KG1 (cell line): Measurements from ENCODE around the gene GPR158.

Source experiments
- DNase-seq: peaks from one replicate; lab custom pipeline; 2025; lab: John Stamatoyannopoulos, UW

GPR158 gene

DNA sequence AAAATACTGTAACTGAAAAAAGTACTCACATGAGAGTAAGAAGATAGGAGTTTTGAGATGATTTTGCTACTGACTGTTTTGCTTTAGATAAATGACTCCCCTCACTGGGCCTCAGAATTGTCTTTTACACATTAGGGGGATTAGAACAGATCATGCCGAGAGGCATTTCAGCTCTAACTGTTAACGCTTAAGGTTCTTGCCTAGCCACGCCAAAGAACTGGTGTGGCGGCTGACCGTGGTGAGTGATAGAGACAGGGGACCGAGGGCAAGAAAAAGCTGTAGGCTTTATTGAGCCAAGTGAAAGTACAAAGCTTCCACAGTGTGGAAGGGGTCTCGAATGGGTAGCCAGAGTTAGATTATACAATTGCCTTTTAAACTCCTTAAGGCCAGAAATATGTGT lies 390.8 kb downstream of the GPR158 start:
- DNase-seq, result no peak

DNA sequence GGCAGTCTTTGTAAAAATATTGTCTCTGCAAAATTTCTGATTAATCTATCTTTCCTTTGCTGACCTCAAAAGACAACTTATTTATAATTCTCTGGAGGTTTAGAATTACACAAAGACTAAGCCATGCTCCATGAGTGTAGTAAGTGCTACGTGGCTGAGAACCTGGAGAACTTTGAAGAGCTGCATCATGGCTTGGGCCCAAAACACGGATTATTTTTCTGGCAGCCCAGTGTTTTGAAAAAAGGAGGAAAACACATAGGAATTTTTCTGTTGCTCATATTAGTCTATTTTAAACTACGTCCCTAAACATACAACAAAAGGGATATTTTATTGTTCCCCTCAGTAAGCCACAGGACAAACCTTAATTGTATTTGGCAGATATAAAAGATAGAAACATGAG lies 398.5 kb downstream of the GPR158 start:
- DNase-seq, result no peak

DNA sequence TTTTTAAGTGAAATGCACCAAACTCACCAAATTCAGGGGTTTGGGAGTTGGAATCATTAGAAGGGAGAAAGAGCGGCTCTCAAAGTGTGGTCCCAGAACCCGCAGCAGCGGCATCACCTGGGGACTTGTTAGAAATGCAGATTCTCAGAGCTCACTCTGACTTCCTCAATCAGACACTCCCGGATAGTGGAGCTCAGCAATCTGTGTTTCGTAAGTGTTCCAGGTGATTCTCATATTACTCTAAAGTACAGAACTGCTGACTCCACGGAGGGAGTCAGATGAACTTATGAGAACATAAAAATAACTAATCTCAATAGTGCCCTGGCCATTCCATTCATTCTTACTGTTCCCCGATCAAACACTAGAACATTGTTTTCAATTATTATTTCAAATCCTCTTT lies 400.5 kb downstream of the GPR158 start:
- no peak for DNase-seq

DNA sequence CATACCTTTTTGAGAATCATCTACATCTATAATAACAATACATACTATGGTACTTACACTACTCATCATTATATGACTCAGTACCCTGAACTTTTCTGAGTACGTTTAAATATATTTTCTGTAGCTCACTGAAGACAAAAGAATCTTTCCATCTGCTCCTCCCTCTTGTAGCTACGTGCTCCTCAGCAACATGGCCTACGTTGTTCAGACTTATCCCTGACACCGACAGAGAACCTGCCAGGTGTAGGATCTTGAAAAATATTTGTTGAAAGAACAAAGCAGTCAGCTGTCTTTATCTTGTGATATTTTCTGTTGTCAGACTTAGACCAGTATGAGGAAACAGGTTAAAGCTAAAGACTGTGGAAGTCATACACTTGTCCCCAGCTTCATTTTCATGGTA lies 403.3 kb downstream of the GPR158 start:
- DNase-seq, result no peak

DNA sequence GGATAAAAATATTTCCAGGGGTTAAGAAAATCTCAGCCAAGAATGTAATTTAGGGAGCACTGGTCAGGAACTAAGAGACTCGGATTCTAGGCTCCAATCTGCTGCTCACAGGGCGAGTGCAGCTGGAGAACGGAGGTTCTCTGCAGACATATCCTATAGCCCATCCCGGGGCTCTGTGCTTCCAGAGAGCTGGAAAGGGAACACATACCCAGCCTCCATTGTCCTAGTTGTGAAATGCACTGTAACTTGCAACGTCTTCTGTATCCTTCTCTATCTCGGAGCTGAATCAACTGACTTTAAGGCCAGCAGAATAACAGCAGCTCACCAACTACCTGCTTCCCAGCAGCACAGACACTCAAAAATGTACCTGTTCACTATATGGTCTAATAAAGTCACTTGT lies 408.2 kb downstream of the GPR158 start:
- no peak for DNase-seq

DNA sequence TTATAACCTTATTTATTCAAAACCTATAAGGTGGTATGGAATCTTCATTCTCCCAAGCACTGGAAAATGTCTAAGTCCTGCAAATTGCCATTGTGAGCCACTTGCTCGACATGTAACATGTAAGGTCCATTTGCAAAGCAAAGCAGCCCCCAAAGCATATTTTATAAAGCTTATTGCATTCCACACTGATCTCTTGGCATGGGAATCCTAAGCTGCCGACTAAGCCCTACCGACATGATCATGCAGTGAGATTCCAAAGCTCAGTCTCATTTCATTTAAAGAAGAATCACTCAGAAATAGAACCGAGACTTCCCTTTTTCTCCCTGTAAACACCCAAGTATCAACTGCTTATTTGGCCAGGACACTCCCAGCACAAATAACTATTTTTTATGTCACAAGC lies 425.9 kb downstream of the GPR158 start:
- DNase-seq, result no peak

DNA sequence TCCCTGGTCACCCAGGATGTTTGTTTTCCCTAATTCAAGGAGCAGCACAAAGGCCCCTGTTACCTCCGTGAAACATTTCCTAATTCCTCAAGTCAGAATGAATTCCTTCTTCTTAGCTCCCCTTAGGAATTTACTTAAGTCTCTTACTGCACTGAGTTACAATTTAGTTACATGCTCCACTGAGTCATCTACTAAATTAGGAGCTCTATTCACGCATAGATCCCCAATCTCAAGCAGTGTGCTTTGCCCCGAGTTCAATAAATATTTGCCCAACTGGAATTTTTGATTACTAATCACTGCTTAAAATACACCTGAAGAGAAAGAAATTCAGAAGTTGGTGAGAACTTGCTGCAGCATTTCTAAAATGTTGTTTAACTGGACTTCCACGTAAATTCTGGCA lies 429.8 kb downstream of the GPR158 start:
- no peak for DNase-seq

DNA sequence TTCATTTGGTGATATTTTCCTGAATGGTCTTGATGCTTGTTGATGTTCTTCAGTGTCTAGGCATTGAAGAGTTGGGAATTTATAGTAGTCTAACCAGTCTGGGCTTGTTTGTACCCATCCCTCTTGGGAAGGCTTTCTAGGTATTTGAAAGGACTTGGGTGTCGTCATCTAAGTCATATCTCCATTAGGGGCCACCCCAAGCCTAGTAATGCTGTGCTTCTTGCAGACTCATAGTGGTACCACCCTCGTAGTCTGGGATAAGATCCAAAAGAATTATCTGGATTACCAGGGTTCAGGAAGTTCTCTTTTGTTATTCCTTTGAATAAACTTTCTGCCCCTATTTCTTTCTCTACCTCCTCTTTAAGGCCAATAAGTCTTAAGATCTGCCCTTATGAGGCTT lies 439.9 kb downstream of the GPR158 start:
- DNase-seq, result no peak

DNA sequence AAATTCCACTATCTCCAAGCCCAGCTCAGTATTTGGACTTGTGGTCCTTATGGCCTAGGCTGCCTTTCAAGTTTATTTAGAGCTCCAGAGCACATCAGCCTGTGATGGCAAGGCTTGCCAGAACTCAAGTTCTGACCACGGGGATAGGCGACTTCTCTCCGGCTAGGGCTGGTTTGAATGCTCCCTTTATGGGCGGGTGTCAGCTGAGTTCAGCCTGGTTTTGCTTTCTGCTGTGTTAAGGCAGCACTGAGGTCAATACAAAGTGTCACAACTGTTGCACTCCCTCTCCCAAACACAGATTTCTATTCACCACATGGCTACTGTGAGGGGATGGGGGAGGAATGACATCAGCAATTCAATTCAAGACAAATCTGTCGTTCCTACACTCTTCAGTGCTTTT lies 441.1 kb downstream of the GPR158 start:
- DNase-seq, result no peak

DNA sequence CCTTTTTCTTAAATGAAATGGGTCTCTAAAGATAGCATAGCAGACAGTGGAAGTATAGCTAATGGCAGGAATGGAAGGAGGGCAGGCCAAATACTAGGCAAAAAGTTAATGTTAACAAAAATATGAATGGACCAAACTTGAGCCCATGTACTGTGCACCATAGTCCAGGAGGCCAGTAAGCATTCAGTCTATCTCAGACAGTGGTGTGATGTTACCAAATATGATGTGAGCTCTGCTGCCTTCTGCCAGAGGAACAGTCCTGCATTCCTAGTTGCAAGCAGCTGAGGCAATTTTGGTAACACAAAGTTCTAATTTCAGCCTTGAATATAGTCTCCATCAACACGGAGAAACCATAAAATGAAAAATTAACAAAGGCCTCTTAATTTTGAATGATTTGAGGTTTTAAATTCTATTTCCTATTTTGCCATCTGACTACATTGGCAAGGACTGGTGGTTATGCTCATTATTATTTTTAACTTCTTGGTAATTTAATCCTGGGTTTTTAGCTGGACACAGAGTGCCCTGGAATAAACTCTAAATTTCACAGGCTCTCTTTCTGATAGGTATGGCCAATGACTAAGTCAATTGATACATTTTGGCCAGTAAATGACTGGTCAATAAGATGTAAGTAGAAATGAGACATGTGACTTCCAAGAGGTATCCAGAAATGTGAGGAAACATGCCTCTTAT lies 442.2 kb downstream of the GPR158 start:
- DNase-seq, result no peak

DNA sequence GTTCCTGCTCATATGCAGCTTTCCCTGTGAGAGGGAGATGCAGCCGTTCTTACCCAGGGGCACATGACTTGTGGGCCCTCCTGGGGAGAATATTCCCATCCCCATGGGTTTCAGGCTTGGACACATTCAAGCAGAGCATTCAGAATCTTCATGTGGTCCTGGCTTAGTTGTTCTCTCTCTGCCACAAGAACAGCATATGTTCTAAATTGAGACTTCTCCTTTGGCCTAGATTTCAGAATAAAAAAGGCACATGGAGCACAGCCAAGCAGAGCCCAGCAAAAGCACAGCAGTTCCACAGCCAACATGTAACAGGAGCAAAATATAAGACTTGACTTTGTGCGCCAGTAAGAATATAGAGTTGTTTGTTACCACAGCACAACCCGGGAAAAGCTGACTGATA lies 452.8 kb downstream of the GPR158 start:
- DNase-seq, result no peak

DNA sequence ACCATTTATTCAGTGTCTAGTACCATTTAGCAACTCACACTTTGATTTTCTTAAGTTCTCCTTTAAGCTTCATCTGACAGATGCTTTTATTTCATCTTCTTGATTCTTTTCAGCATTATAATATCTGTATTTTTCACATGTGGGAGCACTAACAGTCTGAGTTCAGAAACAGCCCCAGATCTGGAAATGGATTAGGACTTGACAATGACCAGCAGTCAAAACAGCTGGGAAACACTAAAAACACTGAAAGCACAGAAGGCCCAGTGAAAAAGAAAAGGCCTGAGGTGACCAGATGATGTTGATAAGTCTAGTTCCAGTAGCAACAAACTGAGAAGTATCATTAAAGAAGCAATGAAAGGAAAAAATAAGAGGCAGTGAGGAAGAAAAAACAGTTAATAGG lies 454.5 kb downstream of the GPR158 start:
- DNase-seq, result no peak

DNA sequence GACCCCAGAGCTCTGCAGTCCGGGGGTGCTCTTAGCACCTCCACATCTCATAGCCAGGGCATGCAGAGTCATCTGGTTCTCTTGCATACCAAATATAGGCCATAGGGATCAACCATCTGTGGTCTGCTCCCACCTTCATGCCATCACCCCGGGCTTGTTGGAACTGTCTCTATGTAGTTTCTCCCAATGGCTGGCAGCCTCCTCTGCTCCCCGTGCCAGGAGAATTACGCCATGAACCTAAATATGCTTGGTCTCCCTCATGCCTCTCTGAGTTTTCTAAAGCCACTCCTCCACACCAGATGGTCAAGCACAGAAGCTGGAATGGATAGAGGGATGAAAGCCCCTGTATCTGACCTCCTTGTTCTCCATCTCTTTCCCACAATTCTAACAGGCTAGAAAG lies 456.7 kb downstream of the GPR158 start:
- no peak for DNase-seq

DNA sequence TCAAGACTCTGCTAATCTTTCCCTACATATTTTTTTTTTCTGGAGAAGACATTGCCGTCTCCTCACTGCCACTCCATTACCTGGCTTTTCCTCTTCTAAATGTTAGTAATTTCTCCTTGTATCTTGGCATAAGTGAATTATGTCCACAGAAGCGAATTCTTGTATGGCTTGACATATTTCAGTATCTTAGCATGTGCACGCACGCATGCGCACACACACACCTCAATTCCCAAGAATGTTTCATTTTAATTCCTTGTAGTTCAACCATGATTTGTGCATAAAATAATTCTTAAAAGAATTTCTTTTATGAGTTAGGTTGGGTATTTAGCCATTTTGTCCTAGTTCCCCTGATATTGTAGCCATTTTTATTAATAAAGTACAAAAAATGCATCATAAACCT lies 458.0 kb downstream of the GPR158 start:
- no peak for DNase-seq

DNA sequence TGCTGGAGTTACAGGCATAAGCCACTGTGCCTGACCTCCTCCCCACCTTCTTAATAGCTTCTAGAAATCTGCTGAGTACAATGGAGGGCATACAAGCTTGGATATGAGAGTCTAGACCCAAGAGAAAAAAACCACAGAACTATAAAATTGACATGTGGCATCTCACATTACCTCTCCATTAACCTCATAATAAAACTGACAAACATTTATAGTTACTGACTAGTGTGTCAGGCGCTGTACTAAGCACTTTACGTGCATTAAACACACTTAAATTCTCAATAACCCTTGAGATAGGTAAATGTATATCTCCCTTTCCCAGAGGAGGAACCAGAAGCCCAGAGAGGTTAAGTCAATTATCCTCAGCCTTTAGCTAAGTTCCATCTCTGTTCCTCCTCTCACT lies 458.7 kb downstream of the GPR158 start:
- DNase-seq, result no peak

DNA sequence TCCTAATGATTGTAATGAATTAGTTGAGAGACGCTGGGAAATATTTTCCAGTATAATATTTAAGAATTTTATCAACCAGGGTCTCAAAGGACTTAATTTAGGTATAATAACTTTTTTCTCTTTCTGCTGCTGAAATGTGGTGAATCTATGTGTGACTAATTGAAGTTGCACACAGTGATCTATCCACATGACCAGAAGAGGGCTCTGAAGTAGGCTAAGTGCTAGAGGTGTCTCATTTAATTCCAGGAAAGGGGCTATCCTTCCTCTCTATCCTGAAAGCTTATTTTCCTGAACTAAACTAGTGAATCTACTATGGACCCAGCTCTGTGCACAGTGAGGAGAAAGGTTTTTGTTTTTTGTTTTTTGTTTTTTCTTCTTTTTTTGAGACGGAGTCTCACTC lies 464.8 kb downstream of the GPR158 start:
- DNase-seq, result no peak

DNA sequence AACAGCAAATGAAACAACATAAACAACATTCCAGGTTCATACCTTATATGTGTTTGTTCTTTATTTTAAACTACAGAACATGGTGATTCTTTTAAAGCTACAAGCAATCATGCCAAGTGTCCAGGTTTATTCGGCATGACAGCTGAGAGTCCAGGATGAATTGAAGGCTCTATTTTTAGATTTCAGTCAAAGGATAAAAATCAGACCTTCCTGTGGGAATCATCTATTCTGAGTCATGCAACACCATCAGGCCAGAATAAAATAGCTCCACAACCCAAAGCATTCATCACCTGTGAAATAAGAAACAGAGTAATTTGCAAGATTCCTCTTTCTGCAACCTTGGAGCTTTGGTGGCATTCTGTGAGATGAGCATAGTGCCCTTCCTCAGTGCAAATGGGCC lies 466.8 kb downstream of the GPR158 start:
- no peak for DNase-seq

DNA sequence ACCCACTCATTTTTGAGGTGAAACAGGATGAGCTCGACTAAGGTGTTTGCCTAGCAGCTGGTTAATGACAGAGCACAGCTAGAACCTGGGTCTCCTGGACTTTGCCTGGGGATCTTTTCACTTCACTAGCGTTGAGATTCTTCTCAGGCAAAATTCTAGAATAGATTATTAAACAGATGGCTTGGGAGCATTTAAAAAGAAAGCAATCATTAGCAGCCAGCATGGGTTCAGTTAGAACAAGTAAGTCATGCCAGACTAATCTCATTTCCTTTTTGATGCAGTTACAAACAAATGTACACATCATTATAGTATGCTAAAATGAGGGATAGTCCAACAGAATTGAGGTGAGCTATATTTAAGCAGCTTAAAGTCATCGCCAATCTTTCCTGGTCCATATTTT lies 467.9 kb downstream of the GPR158 start:
- no peak for DNase-seq

DNA sequence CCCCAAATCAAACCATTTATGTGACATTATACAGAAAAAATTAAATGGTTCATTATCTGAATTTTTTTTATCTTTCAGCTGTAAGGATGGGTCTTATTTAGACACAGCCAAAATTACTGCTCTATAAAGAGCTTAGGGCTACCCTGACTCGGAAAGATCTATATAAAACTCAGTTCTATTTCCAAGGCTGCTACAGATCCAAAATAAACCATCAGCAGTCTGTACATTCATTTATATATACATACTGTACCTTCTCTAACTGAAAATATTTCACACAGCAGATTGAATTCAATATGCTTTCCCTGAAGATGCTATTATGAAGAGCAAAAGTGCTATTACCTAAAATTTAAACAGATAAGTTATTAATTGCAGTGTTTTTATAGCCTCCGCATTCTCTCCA lies 471.6 kb downstream of the GPR158 start:
- no peak for DNase-seq

DNA sequence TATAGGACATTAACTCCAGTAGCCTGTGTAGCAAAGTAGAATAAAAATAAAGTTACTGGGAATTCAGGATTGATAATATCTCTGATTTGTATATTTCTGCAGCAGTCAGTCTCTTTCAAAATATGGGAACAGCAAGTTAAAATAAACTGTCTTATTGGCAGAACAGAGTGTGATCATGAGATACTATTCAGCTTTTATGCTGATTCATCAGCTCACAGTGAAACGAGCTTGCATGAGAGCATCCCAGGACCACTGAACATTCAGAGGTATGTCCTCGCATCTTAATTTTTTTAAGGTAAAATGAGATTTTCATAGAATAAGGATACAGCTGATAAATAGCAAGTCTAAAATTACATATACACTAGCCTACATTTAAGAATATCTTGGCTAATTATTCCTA lies 476.7 kb downstream of the GPR158 start:
- DNase-seq, result no peak
